ENCODE measurements around the gene TIMP3.

DNA sequence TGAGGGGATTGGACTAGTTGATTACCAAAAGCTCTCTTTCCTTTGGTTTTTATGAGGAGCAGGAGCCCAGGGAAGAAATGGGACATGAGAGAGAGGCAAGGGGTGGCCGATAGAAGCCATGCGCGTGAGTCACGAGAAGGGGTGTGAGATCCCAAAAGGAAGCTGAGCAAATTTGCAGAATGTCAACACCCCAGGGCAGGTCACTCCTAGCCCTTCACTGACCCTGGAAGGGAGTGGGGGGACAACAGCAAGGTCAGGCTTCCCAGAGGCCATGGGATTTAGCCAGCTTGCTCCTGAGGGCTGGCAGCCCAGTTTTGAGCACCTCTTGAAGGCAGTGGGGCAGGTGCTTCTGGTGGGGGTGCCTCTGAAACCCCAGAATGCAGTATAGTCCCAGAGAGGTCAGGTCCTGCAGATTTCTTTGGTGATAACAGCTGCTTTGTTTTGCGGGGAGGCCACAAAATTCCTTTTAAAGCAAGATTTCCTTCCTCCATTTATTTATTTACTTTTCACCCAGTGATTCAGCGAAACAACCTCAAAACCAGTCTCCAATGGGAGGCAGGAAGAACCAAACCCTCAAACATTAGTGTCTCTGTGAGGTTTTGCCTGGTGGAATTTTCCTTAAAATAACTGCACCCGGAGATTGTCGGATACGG is 40.1 kb upstream of the TIMP3 start:
- TF ChIP-seq, protein P1, sequence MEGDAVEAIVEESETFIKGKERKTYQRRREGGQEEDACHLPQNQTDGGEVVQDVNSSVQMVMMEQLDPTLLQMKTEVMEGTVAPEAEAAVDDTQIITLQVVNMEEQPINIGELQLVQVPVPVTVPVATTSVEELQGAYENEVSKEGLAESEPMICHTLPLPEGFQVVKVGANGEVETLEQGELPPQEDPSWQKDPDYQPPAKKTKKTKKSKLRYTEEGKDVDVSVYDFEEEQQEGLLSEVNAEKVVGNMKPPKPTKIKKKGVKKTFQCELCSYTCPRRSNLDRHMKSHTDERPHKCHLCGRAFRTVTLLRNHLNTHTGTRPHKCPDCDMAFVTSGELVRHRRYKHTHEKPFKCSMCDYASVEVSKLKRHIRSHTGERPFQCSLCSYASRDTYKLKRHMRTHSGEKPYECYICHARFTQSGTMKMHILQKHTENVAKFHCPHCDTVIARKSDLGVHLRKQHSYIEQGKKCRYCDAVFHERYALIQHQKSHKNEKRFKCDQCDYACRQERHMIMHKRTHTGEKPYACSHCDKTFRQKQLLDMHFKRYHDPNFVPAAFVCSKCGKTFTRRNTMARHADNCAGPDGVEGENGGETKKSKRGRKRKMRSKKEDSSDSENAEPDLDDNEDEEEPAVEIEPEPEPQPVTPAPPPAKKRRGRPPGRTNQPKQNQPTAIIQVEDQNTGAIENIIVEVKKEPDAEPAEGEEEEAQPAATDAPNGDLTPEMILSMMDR (IDR thresholded peaks at IDR 0.05) = no peak
- TF ChIP-seq POLR2A (IDR thresholded peaks at IDR 0.05; ENCODE audit: low read depth) = no peak

Data from esophagus muscularis mucosa (tissue), 3 donors.